AG04450 (cell line): ENCODE results near the gene INSC. TPM values are rescaled to one million over a fixed set of nuclear protein-coding genes. Genes with fewer than 3 reads are reported as not detected.

Experiments
- CTCF ChIA-PET: fragments of 300-600, 350-600 bp; formaldehyde crosslinking; extraction: SDS; loops from one replicate; lab custom pipeline; 2022; ENCODE audit warnings: antibody characterized with exemption, inconsistent platforms; lab: Charles Lee
- POLR2A ChIA-PET: fragments of 350-600 bp; formaldehyde crosslinking; extraction: SDS; loops from one replicate; lab custom pipeline; 2021; ENCODE audit warnings: antibody characterized with exemption, inconsistent platforms; lab: Yijun Ruan, JAX
- DNase-seq: peaks from one replicate; pipeline ENCODE4 v3.0.0-alpha.2; 2011; ENCODE audit warnings: low read depth, low spot score
- H3K27ac ChIP-seq: one replicate; pipeline ENCODE4 v1.5.1; 2012; ENCODE audit warnings: low read depth, low read length, control low read depth
- H3K27me3 ChIP-seq: one replicate; pipeline ENCODE4 v1.6.0; 2012; ENCODE audit warnings: low read length; ENCODE audit not compliant: control insufficient read depth, insufficient read depth
- H3K4me3 ChIP-seq: 2 replicates; pipeline ENCODE4 v1.5.1; 2011; ENCODE audit warnings: mild to moderate bottlenecking, low read depth, low read length, control low read depth
- H3K9me3 ChIP-seq: 2 replicates; pipeline ENCODE4 v1.5.1; 2012; ENCODE audit warnings: low read length; ENCODE audit not compliant: control insufficient read depth, insufficient read depth
- polyA plus RNA-seq: library from polyadenylated mRNA; depleted of rRNA; stranded (reverse); fragments of >200 nt; gene quantifications from 2 replicates; pipeline ENCODE4 v1.2.3, GENCODE V29; 2011
- TF ChIP-seq, protein P1 (sequence below): IDR thresholded peaks from 2 replicates; pipeline ENCODE4 v1.5.1; 2011; ENCODE audit warnings: low read depth, low read length, control low read depth, inconsistent platforms

Gene INSC
- polyA plus RNA-seq, 1 experiment, result 0.53 TPM

DNA sequence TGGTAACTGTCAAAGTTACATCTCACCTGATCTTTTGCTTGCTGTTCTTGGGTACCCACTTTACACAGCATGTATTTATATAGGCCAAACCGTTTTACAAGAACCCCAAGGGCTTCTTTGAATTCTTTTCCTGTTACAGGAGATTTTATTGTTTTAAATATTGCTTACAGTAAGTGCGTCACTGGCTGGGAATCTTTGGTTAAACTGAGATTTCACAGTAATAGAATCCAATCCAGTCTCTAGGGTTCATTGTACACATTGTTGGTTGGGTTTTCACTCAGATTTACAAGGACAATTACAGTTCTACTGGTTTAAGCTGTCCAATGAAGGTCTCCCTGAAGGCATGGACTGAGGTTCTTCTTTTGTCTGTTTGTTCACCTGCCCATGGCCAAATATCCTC is 171.7 kb downstream of the INSC start:
- no peak for DNase-seq
- Histone ChIP-seq H3K4me3 (no peak overlapping the region), H3K9me3 (no peaks in the 10 kb centered on the region), H3K27ac (no peak overlapping the region), H3K27me3 (no peaks in the 10 kb centered on the region)
- ChIA-PET CTCF (interaction anchor here (0.6 kb wide), 1 partner anchor 1773 kb away, joined by 5 read pairs; no protein-coding TSS in a partner anchor), POLR2A (no interaction called here)
- TF ChIP-seq, protein P1, sequence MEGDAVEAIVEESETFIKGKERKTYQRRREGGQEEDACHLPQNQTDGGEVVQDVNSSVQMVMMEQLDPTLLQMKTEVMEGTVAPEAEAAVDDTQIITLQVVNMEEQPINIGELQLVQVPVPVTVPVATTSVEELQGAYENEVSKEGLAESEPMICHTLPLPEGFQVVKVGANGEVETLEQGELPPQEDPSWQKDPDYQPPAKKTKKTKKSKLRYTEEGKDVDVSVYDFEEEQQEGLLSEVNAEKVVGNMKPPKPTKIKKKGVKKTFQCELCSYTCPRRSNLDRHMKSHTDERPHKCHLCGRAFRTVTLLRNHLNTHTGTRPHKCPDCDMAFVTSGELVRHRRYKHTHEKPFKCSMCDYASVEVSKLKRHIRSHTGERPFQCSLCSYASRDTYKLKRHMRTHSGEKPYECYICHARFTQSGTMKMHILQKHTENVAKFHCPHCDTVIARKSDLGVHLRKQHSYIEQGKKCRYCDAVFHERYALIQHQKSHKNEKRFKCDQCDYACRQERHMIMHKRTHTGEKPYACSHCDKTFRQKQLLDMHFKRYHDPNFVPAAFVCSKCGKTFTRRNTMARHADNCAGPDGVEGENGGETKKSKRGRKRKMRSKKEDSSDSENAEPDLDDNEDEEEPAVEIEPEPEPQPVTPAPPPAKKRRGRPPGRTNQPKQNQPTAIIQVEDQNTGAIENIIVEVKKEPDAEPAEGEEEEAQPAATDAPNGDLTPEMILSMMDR, result no peak

DNA sequence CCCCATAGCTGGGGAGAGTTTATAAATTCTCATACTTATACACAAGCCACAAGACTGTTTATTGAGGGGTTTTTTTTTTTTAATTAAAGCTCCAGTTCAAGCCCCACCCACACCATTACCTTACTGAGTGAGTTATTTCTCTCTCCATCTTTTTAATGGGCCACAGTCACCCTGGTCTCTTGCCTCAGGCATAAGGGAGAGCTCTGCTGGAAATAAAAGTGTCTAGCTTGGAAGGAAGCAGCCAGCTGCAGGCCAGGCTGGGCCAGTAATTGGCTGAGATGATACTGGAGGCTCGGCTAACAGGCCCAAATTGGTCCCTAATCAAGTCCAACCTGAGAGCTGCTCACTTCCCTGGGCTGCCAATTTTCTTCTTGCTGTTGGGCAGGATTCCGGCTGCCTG is 174.1 kb downstream of the INSC start:
- H3K9me3 ChIP-seq, result no peaks in the 10 kb centered on the region
- TF ChIP-seq, protein P1, result no peak
- POLR2A ChIA-PET, result no interaction called here
- DNase-seq, result no peak
- H3K27me3 ChIP-seq, result no peaks in the 10 kb centered on the region
- H3K4me3 ChIP-seq, result no peak overlapping the region
- H3K27ac ChIP-seq, result no peak overlapping the region
- CTCF ChIA-PET, result no interaction called here

DNA sequence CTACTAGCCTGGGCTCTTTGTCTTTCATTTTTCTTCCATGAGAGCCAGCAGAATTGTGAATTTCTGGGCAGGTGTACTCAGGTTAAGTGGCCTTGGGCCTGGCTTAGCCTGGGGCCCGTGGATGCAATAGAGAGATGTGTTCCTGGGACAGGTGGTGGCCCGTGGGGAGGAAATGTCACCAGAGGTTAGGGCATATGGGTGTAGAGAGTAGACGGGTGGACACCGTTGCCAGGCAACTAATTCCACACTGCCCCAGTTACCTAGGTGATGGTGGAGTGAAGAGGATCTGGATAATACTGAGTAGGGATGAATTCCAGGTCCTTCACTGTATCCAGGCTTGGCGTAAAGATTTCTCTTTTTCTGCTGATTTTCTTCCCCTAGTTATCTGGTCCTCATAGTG is 175.0 kb downstream of the INSC start:
- TF ChIP-seq, protein P1, result no peak
- Histone ChIP-seq H3K4me3 (no peak overlapping the region), H3K27me3 (no peaks in the 10 kb centered on the region), H3K27ac (no peak overlapping the region), H3K9me3 (no peaks in the 10 kb centered on the region)
- ChIA-PET CTCF (no interaction called here), POLR2A (no interaction called here)
- DNase-seq, result no peak

DNA sequence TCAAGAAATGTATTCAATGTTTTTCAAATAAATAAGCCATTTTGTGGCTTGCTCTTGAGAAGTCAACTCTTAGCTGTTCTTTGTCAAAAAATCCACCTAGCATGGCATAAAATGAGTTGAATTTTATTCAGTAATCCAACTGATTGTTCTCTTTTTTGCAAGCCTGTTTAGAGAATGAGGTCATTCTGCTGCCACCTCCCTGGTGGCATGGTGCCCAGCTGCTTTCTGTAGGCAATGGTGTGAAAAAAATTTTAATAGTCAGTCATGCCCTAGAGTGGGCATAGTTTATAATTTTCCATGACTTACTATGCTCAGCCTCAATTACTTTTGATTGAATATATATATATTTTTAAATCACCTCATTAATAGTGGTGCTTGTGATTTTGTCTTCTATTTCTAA is 177.2 kb downstream of the INSC start:
- DNase-seq, result no peak
- ChIA-PET CTCF (no interaction called here), POLR2A (no interaction called here)
- H3K27ac ChIP-seq, result no peak overlapping the region
- TF ChIP-seq, protein P1, result no peak
- H3K4me3 ChIP-seq, result no peak overlapping the region
- H3K27me3 ChIP-seq, result no peaks in the 10 kb centered on the region
- H3K9me3 ChIP-seq, result no peaks in the 10 kb centered on the region

DNA sequence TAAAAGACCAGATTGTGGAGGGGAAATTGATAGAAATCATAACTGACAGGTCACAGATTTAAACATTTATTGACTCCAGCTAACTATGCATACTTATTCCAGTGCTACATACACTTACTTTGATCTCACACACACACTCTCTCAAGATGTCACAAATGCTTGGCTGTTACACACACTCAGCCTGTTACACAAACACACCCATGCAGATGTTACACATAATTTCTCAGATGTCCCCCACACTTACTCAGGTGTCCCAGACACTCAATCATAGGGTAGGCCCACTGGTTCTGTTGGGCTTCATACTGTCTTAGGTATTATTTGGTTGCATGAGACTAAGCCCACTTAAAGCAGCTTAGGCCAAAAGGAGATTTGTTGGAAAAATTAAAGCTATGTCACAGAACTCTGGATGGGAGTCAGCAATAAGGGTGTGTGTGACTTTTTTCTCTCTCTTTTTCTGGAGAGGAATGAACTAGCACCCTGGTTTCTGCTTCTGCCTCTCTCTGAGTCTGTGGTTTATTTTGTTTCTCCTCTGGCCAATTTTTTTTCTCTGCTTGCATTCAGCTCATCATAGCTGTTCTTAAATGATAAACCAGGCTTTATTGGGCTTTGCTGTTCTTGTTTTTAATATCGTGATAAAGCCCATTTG is 179.4 kb downstream of the INSC start:
- CTCF ChIA-PET, result no interaction called here
- Histone ChIP-seq H3K27ac (no peak overlapping the region), H3K9me3 (no peaks in the 10 kb centered on the region), H3K4me3 (no peak overlapping the region), H3K27me3 (no peaks in the 10 kb centered on the region)
- TF ChIP-seq, protein P1, result no peak
- DNase-seq, result no peak
- POLR2A ChIA-PET, result no interaction called here
